ENCODE data around the gene CRACR2B.
A peak's percentile ranks its signal among the peaks of the same experiment; 100 is the strongest.

Gene CRACR2B

GRCh38 chr11:837990-838307 lies 10.2 kb downstream of the CRACR2B start:
- Histone ChIP-seq H3K4me1 (ENCODE audit: control insufficient read depth in 1 of 2, insufficient read depth in 1 of 2, low read depth in 1 of 2, low read length in 1 of 2) (peaks cover 34 to 47% of the 10 kb centered on the region in 2 experiments), H3K27me3 (peaks cover 27% of the 10 kb centered on the region), H3K36me3 (peaks cover 46% of the 10 kb centered on the region), H3K27ac (no peak overlapping the region), H3K4me3 (ENCODE audit: low read depth in 1 of 2, low read length in 1 of 2) (no peak overlapping the region), H3K9me3 (no peaks in the 10 kb centered on the region)
- TF ChIP-seq, protein P1, sequence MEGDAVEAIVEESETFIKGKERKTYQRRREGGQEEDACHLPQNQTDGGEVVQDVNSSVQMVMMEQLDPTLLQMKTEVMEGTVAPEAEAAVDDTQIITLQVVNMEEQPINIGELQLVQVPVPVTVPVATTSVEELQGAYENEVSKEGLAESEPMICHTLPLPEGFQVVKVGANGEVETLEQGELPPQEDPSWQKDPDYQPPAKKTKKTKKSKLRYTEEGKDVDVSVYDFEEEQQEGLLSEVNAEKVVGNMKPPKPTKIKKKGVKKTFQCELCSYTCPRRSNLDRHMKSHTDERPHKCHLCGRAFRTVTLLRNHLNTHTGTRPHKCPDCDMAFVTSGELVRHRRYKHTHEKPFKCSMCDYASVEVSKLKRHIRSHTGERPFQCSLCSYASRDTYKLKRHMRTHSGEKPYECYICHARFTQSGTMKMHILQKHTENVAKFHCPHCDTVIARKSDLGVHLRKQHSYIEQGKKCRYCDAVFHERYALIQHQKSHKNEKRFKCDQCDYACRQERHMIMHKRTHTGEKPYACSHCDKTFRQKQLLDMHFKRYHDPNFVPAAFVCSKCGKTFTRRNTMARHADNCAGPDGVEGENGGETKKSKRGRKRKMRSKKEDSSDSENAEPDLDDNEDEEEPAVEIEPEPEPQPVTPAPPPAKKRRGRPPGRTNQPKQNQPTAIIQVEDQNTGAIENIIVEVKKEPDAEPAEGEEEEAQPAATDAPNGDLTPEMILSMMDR (IDR thresholded peaks at IDR 0.05): no peak

GRCh38 chr11:838441-839279 lies 10.9 kb downstream of the CRACR2B start:
- Histone ChIP-seq H3K36me3 (peaks cover 46% of the 10 kb centered on the region), H3K9me3 (no peaks in the 10 kb centered on the region), H3K27me3 (peaks cover 27% of the 10 kb centered on the region), H3K4me3 (ENCODE audit: low read depth in 1 of 2, low read length in 1 of 2) (no peak overlapping the region), H3K4me1 (ENCODE audit: control insufficient read depth in 1 of 2, insufficient read depth in 1 of 2, low read depth in 1 of 2, low read length in 1 of 2) (peaks cover 35 to 48% of the 10 kb centered on the region in 2 experiments), H3K27ac (no peak overlapping the region)
- TF ChIP-seq, protein P1 (IDR thresholded peaks at IDR 0.05): no peak

GRCh38 chr11:839280-839623 lies 11.5 kb downstream of the CRACR2B start:
- H3K4me3 ChIP-seq (ENCODE audit: low read depth in 1 of 2, low read length in 1 of 2): no peak overlapping the region
- H3K27me3 ChIP-seq: peaks cover 27% of the 10 kb centered on the region
- H3K4me1 ChIP-seq (ENCODE audit: control insufficient read depth in 1 of 2, insufficient read depth in 1 of 2, low read depth in 1 of 2, low read length in 1 of 2): peaks cover 35 to 48% of the 10 kb centered on the region in 2 experiments
- H3K9me3 ChIP-seq: no peaks in the 10 kb centered on the region
- no peak overlapping the region for H3K27ac ChIP-seq
- TF ChIP-seq, protein P1 (IDR thresholded peaks at IDR 0.05): no peak
- H3K36me3 ChIP-seq: peaks cover 46% of the 10 kb centered on the region

DNA sequence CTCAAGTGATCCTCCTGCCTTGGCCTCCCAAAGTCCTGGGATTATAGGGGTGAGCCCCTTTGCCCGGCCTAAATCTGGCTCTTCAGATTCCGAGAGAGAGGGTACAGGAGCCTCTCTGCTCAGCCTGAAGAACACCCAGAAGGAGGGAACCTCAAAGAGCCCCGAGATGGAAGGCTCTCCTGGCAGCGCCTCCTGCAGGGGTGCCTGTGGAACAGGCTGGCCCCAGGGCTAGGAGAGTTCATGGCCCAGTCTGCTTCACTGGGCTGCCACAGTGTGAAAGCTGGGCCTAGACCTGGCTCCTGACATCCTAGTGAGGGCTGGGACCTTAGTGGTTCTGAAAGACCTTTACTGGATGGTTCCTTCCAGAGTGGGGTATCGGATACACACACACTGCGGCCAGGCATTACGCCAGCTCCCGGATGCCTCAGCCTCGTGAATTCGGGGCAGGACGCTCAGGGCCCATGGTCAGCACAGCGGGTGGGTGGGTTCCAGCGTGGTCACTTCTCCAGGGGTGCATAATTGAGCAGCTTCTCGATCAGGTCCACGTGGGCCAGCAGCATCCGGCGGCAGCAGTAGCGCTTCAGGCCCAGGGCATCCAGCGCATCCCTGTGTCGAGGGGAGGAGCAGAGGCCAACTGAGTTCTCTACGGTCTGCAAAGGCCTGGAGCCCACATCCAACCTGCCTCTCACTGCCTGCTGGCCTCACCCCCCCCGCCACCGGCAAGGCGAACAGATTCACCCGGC lies 12.3 kb downstream of the CRACR2B start:
- TF ChIP-seq, protein P1 (IDR thresholded peaks at IDR 0.05): no peak
- peaks cover 27% of the 10 kb centered on the region for H3K27me3 ChIP-seq
- H3K36me3 ChIP-seq: peaks cover 46% of the 10 kb centered on the region
- H3K27ac ChIP-seq: no peak overlapping the region
- H3K4me1 ChIP-seq (ENCODE audit: control insufficient read depth in 1 of 2, insufficient read depth in 1 of 2, low read depth in 1 of 2, low read length in 1 of 2): peaks cover 30 to 45% of the 10 kb centered on the region in 2 experiments
- no peak overlapping the region for H3K4me3 ChIP-seq (ENCODE audit: low read depth in 1 of 2, low read length in 1 of 2)
- H3K9me3 ChIP-seq: no peaks in the 10 kb centered on the region

GRCh38 chr11:841981-842369 lies 14.3 kb downstream of the CRACR2B start:
- Histone ChIP-seq H3K9me3 (no peaks in the 10 kb centered on the region), H3K27me3 (peaks cover 43% of the 10 kb centered on the region), H3K4me1 (ENCODE audit: control insufficient read depth in 1 of 2, insufficient read depth in 1 of 2, low read depth in 1 of 2, low read length in 1 of 2) (peaks cover 29 to 42% of the 10 kb centered on the region in 2 experiments), H3K27ac (peak overlapping the region; percentile 93), H3K36me3 (peaks cover 37% of the 10 kb centered on the region), H3K4me3 (ENCODE audit: low read depth in 1 of 2, low read length in 1 of 2) (peak overlapping the region; percentile 71 to 75)
- TF ChIP-seq, protein P1 (IDR thresholded peaks at IDR 0.05): no peak

All from neutrophil (primary cell).